HG02571 (cell line): Measurements from ENCODE around the gene CLIC6.
"Not testable (repeated sequence)": the region's sequence is repeated elsewhere in the genome, so short reads cannot be mapped to it uniquely, and the experiment has no call there.

ENCODE experiments used
- ATAC-seq: cut with Tn5 transposase; IDR thresholded peaks from one replicate; pipeline ENCODE4 v1.9.1; 2021; ENCODE audit warnings: mild to moderate bottlenecking, moderate library complexity; ENCODE audit not compliant: unreplicated experiment

CLIC6 gene

GRCh38 chr21:34651642-34652041 is 17.2 kb upstream of the CLIC6 start:
- ATAC-seq = no peak

- ATAC-seq = no peak
Observed at GRCh38 chr21:34653522-34653921, 15.3 kb upstream of the CLIC6 start.

GRCh38 chr21:34661848-34662247 is 6.9 kb upstream of the CLIC6 start:
- ATAC-seq = no peak

- no peak for ATAC-seq
Observed at GRCh38 chr21:34667761-34668160, 1.0 kb upstream of the CLIC6 start.

- ATAC-seq = no peak
Observed at GRCh38 chr21:34669149-34669879, 520 bp downstream of the CLIC6 start.

DNA sequence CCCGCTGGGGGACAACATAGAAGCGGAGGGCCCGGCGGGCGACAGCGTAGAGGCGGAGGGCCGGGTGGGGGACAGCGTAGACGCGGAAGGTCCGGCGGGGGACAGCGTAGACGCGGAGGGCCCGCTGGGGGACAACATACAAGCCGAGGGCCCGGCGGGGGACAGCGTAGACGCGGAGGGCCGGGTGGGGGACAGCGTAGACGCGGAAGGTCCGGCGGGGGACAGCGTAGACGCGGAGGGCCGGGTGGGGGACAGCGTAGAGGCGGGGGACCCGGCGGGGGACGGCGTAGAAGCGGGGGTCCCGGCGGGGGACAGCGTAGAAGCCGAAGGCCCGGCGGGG is 1.1 kb downstream of the CLIC6 start:
- ATAC-seq = not testable (repeated sequence)

DNA sequence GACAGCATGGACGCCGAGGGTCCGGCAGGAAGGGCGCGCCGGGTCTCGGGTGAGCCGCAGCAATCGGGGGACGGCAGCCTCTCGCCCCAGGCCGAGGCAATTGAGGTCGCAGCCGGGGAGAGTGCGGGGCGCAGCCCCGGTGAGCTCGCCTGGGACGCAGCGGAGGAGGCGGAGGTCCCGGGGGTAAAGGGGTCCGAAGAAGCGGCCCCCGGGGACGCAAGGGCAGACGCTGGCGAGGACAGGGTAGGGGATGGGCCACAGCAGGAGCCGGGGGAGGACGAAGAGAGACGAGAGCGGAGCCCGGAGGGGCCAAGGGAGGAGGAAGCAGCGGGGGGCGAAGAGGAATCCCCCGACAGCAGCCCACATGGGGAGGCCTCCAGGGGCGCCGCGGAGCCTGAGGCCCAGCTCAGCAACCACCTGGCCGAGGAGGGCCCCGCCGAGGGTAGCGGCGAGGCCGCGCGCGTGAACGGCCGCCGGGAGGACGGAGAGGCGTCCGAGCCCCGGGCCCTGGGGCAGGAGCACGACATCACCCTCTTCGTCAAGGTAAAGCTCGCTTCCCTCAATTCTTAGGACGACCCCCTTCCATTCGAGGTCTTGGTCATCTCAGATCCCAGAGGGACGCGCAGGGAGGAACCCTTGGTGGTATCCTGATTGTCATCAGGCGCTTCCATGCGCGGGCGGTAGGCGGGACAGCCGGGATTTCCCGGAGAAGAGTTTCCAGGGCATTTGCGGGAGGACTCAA is 1.6 kb downstream of the CLIC6 start:
- ATAC-seq = no peak

DNA sequence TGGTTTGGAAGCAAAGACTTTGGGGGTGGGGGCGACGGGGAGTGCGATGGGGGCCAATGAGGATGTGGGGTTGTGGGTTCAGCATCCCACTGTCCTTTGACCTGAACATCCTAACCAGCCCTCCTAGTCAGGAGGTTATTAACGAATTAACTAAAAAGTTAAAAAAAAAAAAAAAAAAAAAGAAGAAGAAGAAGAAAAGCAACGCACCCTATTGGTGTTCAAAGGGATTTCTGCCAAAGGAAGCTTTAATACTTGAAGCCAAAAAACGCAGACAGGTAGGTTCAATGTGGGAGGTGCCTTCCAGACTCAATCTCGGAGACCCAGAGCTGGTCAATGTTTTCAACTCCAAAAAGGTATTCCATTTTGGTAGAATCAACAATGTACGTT is 2.2 kb downstream of the CLIC6 start:
- no peak for ATAC-seq

- ATAC-seq = no peak
Observed at GRCh38 chr21:34671462-34671861, 2.7 kb downstream of the CLIC6 start.

- no peak for ATAC-seq
Observed at GRCh38 chr21:34671891-34672290, 3.1 kb downstream of the CLIC6 start.

DNA sequence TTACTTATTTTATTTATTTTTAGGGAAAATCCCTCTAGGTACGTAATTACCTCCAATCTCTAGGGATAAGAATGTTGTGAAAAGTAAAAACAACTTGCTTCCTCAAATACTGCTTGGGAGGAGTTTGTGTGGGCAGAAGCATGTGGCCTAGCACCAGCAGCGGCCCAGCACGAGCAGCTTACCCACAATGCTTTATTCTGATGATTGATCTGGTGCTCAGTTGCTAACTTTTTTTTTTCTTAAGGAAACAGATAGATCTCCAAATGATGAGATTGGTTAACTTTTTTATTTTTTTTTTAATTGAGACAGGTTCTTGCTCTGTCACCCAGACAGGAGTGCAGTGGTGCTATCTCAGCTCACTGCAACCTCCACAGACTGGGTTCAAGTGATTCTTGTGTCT is 4.2 kb downstream of the CLIC6 start:
- ATAC-seq = no peak

- ATAC-seq = no peak
Observed at GRCh38 chr21:34674468-34674867, 5.7 kb downstream of the CLIC6 start.

DNA sequence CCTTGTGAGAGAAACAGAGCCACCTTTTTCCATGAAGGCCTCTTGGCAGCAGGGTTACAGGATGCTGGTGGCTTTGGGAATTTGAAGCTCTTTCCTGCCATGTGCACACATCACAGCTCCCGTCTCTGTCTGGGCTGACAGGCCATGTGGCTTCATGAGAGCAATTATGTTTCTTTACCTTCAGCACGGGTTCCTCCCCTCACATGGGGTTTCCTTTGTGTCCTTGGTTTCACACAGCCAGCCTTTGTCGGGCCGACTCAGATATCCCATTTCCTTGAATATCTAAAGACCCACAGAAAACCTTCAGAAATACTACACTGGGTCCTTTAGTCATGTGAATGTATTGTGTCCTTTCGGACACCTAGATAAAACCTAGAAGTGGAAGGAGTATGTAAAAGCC is 7.1 kb downstream of the CLIC6 start:
- ATAC-seq = no peak

GRCh38 chr21:34679051-34679450 is 10.3 kb downstream of the CLIC6 start:
- no peak for ATAC-seq

GRCh38 chr21:34684174-34684876 is 15.5 kb downstream of the CLIC6 start:
- ATAC-seq = no peak

- no peak for ATAC-seq
Observed at GRCh38 chr21:34687065-34687464, 18.3 kb downstream of the CLIC6 start.

- ATAC-seq = no peak
Observed at GRCh38 chr21:34687745-34688144, 19.0 kb downstream of the CLIC6 start.

DNA sequence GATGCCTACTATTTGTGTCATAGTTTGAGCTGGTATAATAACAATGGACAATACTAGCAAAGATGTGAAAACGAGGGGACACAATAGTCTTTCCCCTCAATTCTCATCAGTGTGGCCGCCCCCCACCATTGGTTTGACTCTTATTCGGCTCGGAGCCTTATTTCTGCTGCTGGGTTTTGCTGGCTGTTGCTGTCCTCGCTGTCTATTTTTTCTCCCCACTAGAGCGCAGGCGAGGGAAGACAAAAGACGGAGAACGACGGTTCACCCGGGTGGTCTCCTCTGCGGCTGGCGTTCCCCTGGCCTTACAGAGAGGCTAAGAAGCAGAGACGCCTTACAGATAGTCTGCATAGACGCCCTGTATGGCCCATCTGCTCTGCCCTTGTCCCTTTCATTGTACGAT is 19.4 kb downstream of the CLIC6 start:
- no peak for ATAC-seq

GRCh38 chr21:34688715-34689114 is 19.9 kb downstream of the CLIC6 start:
- no peak for ATAC-seq

- ATAC-seq = no peak
Observed at GRCh38 chr21:34690041-34690792, 21.4 kb downstream of the CLIC6 start.

DNA sequence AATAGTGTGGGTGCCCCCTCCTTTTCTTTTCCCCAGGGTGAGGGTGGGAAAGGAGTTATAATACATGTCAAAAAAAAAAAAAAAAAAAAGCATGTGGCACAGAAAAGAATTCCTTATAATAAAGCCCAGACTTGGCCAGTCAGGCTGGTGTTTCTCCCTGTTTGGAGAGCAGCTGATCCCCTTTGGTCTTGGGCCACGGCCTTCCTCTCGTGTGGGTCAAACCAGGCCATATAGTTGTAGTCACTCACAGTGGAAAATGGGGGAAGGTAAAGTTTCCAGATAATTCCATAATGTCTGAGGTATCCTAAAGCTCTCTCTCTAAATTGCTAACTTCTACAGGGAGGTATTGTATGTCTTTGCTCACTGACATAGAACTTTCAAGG is 22.0 kb downstream of the CLIC6 start:
- no peak for ATAC-seq
